WI38 (cell line): Measurements from ENCODE around the gene TUG1.

Experiments
- H3K4me3 ChIP-seq: 2 replicates; pipeline ENCODE4 v1.5.1; 2011; ENCODE audit warnings: low read depth, mild to moderate bottlenecking, control low read depth, low read length
- TF ChIP-seq, protein P1 (sequence below): IDR thresholded peaks from 2 replicates; pipeline ENCODE4 v1.5.1; 2012; ENCODE audit warnings: low read depth, mild to moderate bottlenecking, control low read depth, low read length

Gene TUG1

GRCh38 chr22:30926706-30927105 is 42.4 kb upstream of the TUG1 start:
- TF ChIP-seq, protein P1, sequence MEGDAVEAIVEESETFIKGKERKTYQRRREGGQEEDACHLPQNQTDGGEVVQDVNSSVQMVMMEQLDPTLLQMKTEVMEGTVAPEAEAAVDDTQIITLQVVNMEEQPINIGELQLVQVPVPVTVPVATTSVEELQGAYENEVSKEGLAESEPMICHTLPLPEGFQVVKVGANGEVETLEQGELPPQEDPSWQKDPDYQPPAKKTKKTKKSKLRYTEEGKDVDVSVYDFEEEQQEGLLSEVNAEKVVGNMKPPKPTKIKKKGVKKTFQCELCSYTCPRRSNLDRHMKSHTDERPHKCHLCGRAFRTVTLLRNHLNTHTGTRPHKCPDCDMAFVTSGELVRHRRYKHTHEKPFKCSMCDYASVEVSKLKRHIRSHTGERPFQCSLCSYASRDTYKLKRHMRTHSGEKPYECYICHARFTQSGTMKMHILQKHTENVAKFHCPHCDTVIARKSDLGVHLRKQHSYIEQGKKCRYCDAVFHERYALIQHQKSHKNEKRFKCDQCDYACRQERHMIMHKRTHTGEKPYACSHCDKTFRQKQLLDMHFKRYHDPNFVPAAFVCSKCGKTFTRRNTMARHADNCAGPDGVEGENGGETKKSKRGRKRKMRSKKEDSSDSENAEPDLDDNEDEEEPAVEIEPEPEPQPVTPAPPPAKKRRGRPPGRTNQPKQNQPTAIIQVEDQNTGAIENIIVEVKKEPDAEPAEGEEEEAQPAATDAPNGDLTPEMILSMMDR, result no peak
- H3K4me3 ChIP-seq, result no peak overlapping the region

DNA sequence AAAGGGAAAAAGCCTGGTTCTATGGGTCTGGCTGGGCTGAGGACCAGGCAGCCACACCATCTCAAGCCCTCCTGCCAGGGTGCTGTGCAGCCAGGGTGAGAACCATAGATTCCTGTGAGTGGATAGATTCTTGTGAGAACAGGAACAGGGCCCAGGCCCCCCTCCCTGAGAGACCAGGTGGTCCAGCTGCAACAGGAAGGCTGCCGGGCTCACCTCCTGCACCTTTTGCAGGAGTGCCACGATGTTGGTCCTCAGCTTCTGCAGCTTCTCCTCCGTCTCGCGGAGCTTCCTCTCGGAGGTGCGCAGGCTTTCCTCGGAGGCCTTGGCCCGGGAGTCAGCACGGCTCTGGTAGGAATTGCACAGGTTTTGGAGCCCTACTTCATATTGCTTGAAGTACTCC is 41.3 kb upstream of the TUG1 start:
- H3K4me3 ChIP-seq, result no peak overlapping the region
- TF ChIP-seq, protein P1, result no peak

GRCh38 chr22:30928401-30928800 is 40.7 kb upstream of the TUG1 start:
- TF ChIP-seq, protein P1, result no peak
- H3K4me3 ChIP-seq, result no peak overlapping the region

GRCh38 chr22:30930228-30930627 is 38.8 kb upstream of the TUG1 start:
- no peak overlapping the region for H3K4me3 ChIP-seq
- TF ChIP-seq, protein P1, result no peak

DNA sequence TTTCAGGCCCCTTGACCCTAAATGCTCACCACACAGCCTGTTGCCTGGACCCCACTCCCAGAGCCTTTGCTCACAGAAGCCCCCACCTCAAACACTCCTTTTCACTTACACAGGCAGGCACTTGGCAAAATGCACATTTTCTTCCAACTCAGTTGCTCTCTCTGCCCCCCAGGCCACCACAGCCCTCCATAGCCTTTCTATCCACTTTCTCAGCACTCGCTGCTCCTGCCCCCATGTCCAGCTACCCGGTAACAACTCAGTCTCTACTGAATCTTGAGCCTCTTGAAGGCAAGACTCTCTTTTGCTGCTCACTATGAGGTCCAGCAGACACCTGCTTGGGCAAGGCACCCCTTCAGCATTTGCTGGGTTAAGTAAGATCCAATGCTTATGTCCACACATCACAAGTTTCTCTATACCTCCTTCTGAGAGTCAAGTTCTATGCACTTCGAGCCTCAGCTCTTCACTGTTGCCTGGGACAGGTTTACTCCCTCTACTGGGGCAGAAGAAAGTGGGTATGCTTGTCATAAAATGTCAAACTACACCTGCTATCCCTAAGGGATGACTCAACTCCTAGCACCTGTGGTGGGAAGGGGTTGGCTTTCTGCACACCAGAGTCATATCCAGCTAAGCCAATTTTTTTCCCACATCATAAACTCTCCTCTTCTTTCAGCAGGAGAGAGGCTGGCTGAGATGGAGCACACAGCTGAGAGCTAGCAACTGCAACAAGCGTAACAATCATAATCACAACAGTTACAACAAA is 37.3 kb upstream of the TUG1 start:
- TF ChIP-seq, protein P1, result no peak
- no peak overlapping the region for H3K4me3 ChIP-seq

DNA sequence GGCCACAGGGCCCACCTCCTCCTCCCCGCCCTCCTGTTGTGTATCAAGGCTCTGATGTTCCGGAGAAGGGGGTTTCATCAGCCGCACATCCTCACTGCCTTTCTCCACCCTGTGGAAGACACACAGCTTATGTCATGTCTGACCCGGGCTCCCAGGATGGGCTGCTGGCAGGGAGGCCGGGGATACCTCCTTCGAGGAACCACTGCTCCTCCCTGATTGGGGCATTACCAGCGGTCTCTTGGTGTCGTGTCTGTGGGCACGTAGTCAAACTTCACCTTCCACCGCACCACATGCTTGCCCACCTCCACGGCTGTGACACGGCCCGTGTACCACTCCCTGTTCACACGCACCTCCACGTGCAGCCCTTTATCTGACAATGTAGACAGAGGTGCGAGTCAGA is 36.4 kb upstream of the TUG1 start:
- H3K4me3 ChIP-seq, result no peak overlapping the region
- TF ChIP-seq, protein P1, result no peak

- TF ChIP-seq, protein P1, result no peak
- H3K4me3 ChIP-seq, result no peak overlapping the region
Measured at GRCh38 chr22:30933457-30933856, 35.6 kb upstream of the TUG1 start.
